ENCODE results near the gene AGT.
A peak's percentile ranks its signal among the peaks of the same experiment; 100 is the strongest.
"Not testable (repeated sequence)": the region's sequence is repeated elsewhere in the genome, so short reads cannot be mapped to it uniquely, and the experiment has no call there.

AGT gene

DNA sequence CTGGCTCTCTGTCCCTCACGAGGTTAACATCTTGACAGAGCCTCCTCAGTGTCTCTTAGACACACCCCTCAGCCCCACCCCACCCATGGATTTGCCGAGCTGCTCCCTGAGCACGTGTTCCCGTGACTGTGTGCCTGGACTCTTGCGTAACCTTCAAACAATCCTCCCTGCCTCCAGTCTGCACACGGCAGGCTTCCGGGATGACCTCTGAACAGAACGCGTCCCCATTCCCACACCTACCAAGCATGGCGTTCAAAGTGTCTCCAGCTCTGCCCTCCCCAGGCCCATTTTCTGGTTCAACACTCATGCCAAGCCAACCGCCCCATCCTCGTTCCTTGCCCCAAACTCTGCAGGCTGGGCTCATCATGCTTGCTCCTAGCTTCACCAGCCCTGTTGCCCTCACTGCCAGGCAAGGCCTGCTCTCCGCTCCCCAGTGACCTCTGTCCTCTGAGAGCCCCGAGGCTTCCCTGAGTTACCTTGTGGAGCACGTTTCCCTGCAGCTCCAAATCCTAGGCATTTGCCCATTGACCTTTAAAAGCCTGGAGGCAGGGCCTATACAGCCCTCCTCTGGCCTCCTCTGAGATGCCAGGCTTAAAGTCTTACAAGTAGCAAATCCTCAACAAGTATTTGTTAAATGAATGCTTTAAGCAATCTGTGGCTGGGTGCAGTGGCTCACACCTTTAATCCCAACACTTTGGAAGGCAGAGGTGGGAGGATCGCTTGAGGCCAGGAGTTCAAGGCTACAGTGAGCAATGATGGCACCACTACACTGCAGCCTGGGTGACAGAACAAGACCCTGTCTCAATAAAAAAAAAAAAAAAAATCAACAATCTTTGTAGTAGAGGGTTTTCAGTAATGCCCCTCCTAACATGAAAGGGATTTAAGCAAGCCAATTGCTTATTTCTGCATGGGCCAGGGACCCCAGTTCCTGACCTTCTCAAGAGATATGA is 5.0 kb downstream of the AGT start:
- DNase-seq = peak in 3 of 56 donors; percentile 27 to 51 (median 46)

GRCh38 chr1:230707732-230708630 is 5.9 kb downstream of the AGT start:
- DNase-seq = peak in 1 of 56 donors; percentile 51

DNA sequence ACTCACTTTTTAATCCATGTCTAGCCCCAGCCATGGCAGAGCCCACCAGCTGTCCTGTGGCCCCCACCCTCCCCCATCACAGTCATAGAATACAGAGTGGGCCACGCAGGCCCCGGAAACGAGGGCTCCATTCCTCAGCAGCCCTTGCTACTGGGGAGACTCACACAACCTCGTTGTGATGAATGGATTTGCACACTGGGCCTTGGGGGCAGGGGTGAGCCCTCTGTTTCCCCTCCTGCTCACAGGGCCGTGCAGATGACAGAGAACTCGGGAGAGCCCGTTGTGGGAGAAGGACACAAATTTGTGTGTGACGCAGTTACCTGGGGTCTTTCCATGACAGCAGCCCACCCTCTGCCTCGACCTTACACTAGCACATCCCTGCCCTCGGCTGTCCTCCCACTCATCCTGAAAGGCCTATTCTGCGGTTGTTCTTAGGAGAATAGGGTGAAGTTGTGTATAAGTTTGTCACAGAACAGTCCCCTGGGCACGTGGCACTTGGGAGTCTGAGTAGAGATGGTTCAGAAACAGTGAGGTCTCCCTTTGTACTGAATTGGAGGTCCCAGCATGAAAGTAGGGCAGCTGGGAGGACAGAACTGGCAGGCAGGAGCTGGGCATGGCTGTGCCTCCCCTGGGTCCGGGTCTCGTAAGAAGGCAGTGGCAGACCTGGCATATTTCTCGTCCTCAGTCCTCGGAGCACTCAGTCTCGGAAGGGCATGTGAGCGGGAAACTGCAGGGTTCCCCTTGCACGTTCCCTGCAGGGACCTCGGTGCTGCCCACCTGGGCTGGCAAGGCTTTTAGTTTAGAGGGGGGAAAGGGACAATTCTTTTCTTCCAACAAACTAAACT is 6.8 kb downstream of the AGT start:
- peak in 1 of 56 donors; percentile 34 for DNase-seq

- DNase-seq = no peak
These were observed 7.8 kb downstream of the AGT start for GRCh38 chr1:230706020-230706699.

DNA sequence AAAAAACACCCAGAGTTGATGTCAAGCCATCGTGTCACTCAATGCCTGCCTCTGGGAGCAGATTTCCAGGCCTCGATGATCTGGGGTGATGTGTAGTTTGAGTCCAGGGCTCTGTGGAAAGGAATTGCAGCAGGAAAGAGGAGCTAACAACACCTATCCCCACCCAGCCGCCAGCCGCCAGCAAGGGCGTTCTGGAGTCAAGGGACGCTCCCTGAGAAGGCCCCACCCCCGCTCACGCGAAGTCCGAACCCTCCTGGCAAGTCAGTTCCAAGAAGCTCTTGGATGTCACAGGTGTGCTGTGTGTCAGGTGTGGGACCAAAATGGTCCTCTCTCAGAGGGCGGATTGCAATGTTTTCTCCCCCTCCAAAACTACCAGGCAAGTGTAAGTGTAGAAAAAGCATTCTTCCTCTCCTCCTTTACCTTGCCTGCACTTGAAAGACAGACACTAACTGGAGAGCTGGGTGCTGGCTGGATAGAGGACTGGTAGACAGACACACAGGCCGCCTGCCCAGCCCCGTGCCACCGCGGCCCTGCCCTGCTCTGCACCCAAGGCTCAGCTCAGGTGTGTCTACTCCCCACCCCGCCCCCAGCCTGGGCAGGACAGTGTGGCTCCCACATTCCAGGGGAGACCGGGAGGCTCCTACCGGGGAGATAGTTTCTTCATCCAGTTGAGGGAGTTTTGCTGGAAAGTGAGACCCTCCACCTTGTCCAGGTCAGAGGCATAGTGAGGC is 8.5 kb downstream of the AGT start:
- DNase-seq = no peak

DNA sequence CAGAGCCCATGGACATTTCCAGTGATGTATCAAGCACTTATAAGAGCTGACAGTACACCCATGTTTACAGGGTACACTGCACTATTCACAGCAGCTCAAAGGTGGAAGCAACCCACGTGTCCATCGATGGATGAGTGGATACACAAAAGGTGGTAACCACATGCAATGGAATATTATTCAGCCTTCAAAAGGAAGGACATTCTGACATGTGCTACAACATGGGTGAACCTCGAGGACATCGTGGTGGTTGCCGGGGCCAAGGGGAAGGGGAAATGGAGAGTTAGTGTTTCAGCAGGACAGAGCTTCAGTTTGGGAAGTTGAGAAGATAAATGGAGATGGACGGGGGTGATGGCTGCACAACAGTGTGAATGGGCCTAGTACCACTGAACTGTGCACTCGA is 9.1 kb downstream of the AGT start:
- no peak for DNase-seq

- DNase-seq = no peak
These were observed 10.1 kb downstream of the AGT start for GRCh38 chr1:230703679-230704385.

DNA sequence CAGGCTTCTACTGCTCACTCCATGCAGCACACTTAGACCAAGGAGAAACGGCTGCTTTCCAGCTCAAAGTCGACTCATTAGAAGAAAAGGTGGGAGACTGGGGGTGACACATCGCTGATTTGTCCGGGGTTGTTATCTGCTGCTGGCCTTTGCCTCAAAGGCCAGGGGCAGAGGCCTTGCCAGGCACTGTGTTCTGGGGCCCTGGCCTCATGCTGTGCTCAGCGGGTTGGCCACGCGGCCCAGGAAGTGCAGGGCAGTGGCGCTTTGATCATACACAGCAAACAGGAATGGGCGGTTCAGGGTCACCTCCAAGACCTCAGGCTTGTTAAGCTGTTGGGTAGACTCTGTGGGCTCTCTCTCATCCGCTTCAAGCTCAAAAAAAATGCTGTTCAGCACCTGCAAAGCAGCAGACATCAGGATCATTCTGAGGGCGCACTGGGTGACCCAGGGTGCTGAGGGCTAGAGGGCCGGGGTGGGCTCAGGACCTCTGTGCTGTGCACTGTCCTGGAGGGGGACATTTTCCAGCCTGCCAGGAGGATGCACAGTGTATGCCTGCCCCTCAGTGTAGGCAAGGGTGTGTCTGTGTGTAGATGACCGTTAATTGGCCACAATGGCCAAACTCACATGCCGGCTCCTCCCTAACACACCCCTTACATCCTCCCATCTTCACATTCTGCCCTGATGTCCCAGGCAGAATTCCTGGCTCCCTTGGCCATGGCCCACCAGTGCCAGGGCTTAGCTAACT is 10.8 kb downstream of the AGT start:
- no peak for DNase-seq

- DNase-seq = no peak
These were observed 11.8 kb downstream of the AGT start for GRCh38 chr1:230701895-230702768.

DNA sequence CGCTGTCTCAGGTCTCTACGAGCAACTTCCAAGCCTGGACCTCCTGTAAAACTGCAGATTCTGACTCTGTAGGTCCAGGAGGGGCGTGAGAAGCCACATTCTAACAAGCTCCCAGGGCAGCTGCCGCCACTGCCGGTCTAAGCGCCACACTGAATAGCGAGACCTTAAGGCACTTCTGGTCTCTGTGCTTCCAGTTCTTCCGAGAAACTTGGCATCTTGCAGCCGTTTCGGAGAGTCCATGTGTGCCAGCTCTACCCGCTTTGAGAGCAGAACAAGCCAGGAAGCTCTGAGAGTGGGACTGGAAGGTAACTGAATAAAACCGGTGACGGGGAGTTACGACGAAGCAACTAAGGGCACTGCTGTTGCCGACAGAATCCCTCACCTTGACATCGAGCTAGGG is 12.5 kb downstream of the AGT start:
- peak in 20 of 56 donors; percentile 17 to 77 (median 38) for DNase-seq

DNA sequence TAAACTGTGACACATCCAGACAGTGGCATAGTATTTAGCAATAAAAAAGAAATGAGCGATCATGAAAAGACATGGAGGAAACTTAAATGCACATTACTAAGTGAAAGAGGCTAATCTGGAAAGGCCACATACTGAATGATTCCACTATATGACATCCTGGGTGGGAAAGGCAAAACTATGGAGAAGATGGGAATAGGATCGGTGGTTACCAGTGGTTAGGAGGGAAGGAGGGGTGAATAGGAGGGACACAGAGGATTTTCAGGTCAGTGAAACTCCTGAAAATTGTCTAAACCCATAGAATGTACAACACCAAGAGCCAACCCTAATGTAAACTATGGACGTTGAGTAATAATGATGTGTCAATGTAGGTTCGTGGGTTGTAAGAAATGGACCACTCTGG is 13.8 kb downstream of the AGT start:
- DNase-seq = no peak

DNA sequence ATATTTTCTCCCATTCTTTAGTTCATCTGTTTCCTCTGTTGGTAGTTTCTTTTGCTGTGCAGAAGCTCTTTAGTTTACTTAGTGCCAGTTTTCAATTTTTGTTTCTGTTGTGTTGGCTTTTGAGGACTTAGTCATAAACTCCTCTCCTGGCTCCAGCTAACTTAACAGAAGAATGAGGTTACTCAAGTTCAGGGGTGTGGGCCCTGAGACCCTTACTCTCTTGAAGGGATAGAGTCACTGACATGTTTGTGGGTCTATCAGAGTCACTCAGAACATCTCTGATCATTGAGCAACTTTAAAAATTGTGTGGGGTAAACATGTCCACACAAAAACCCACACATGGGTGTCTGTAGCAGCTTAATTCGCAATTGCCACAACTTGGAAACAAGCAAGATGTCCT is 14.2 kb downstream of the AGT start:
- DNase-seq = no peak

DNA sequence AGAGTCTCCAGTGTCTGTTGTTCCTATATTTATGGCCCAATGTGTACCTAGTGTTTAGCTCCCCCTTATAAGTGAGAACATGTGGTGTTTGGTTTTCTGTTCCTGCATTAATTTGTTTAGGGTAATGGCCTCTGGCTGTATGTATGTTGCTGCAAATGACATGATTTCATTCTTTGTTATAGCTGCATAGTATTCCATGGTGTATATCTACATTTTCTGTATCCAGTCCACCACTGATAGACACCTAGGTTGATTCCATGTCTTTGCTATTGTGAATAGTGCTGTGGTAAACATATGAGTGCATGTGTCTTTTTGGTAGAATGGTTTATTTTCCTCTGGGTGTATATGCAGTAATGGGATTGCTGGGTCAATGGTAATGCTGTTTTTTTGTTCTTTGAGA is 15.0 kb downstream of the AGT start:
- not testable (repeated sequence) for DNase-seq

- no peak for DNase-seq
These were observed 15.8 kb downstream of the AGT start for GRCh38 chr1:230698130-230698529.

GRCh38 chr1:230696722-230697437 is 17.0 kb downstream of the AGT start:
- DNase-seq = no peak

- DNase-seq = peak in 1 of 56 donors; percentile 34
These were observed 17.7 kb downstream of the AGT start for GRCh38 chr1:230696218-230696617.

GRCh38 chr1:230694991-230695390 is 18.9 kb downstream of the AGT start:
- no peak for DNase-seq
